Measurements from ENCODE around the gene STX10. TPM values are rescaled to one million over a fixed set of nuclear protein-coding genes. Genes with fewer than 3 reads are reported as not detected.
"Not testable (repeated sequence)": the region's sequence is repeated elsewhere in the genome, so short reads cannot be mapped to it uniquely, and the experiment has no call there.

STX10 gene, protein sequence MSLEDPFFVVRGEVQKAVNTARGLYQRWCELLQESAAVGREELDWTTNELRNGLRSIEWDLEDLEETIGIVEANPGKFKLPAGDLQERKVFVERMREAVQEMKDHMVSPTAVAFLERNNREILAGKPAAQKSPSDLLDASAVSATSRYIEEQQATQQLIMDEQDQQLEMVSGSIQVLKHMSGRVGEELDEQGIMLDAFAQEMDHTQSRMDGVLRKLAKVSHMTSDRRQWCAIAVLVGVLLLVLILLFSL
- 10 to 100 TPM; 68.4 to 69.2 TPM for total RNA-seq

- Mint-ChIP-seq H3K27me3 (ENCODE audit: low read depth) (peaks cover 2% of the 10 kb centered on the region), H3K4me1 (ENCODE audit: low read depth) (peaks cover 20% of the 10 kb centered on the region), H3K4me3 (peak within 1 kb of the TSS; percentile 99), H3K27ac (peak within 1 kb of the TSS; percentile 99), H3K36me3 (ENCODE audit: low read depth) (peaks cover 30% of the 10 kb centered on the region), H3K9me3 (ENCODE audit: insufficient read depth) (no peaks in the 10 kb centered on the region)
- ATAC-seq (peak; percentile 42), DNase-seq (peak; percentile 95)
- CTCF ChIA-PET: interaction anchor here (0.9 to 2.3 kb wide), 7 partner anchors 13 to 185 kb away, joined by 3 to 11 read pairs (median 6); partner anchors contain the start of gene NACC1
- POLR2A ChIA-PET: interaction anchor here (0.5 to 2.1 kb wide), 13 partner anchors 13 to 1199 kb away, joined by 3 to 15 read pairs (median 3); partner anchors contain the start of gene NACC1
These were observed at the start of gene STX10, which contains the start of gene IER2 for GRCh38 chr19:13150187-13150930. Gene STX10, minus strand, starts transcription at chr19:13150375. Its CDS starts 202 bp downstream, at chr19:13150173. Gene IER2, plus strand, starts transcription at chr19:13150411. Its CDS starts 2,776 bp downstream, at chr19:13153187.

DNA sequence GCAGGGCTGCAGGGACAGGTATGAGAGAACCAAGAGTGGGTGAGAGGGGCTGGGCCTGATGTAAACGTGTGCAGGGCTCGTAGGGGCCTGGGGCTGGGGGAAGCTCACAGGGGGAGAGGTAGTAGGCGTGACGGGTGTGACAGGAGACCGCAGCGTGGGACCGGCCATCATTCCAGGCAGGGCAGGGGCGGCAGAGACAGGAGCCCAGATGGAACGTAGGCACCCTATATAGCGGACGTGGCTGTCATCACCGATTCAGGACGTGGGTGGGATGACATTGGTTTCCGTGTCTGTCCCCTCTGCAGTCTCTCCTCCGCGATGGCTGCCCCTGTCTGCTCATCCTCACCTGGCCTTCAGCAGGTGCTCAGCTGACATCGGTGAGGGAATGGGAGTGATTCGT is 48.5 kb upstream of the STX10 start:
- Mint-ChIP-seq H3K36me3 (ENCODE audit: low read depth) (no peaks in the 10 kb centered on the region), H3K4me3 (no peak overlapping the region), H3K27me3 (ENCODE audit: low read depth) (no peaks in the 10 kb centered on the region), H3K9me3 (ENCODE audit: insufficient read depth) (no peaks in the 10 kb centered on the region), H3K27ac (no peak overlapping the region), H3K4me1 (ENCODE audit: low read depth) (peaks cover 17% of the 10 kb centered on the region)
- ChIA-PET CTCF (no interaction called here), POLR2A (interaction anchor here (0.7 kb wide), 1 partner anchor 13 kb away, joined by 3 read pairs; no protein-coding TSS in a partner anchor)
- ATAC-seq (no peak), DNase-seq (no peak)

DNA sequence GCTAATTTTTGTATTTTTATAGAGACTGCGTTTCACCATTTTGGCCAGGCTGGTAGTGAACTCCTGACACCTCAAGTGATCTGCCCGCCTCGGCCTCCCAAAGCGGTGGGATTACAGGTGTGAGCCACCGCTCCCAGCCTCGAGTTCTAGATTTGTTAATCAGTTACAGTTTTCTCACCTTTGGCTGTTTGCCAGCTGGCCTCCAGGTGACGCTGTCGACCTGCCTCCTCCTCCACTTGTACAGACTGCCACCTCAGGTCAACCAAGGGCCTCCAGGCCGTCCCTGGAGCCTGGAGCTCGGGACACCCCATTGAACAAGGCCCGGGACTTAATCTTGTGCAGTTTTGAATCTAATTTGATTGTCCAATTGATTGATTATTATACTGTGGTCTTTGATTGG is 45.5 kb upstream of the STX10 start:
- ChIA-PET POLR2A (interaction anchor here (1.0 to 1.4 kb wide), 4 partner anchors 18 to 43 kb away, joined by 4 to 6 read pairs (median 4); no protein-coding TSS in a partner anchor), CTCF (interaction anchor here (0.5 to 3.8 kb wide), 26 partner anchors 7 to 89 kb away, joined by 3 to 38 read pairs (median 4); no protein-coding TSS in a partner anchor)
- Mint-ChIP-seq H3K4me1 (ENCODE audit: low read depth) (peaks cover 29% of the 10 kb centered on the region), H3K27ac (no peak overlapping the region), H3K4me3 (no peak overlapping the region), H3K9me3 (ENCODE audit: insufficient read depth) (no peaks in the 10 kb centered on the region), H3K36me3 (ENCODE audit: low read depth) (no peaks in the 10 kb centered on the region), H3K27me3 (ENCODE audit: low read depth) (no peaks in the 10 kb centered on the region)
- peak; percentile 57 for ATAC-seq
- DNase-seq: peak; percentile 61

- peaks cover 48% of the 10 kb centered on the region for H3K4me1 Mint-ChIP-seq (ENCODE audit: low read depth)
- CTCF ChIA-PET: interaction anchor here (0.9 to 1.6 kb wide), 4 partner anchors 9 to 213 kb away, joined by 3 to 4 read pairs (median 3); no protein-coding TSS in a partner anchor
- no peak overlapping the region for H3K27ac Mint-ChIP-seq
- no peak for ATAC-seq
- H3K27me3 Mint-ChIP-seq (ENCODE audit: low read depth): no peaks in the 10 kb centered on the region
- no peaks in the 10 kb centered on the region for H3K36me3 Mint-ChIP-seq (ENCODE audit: low read depth)
- POLR2A ChIA-PET: interaction anchor here (1.2 kb wide), 1 partner anchor 38 kb away, joined by 7 read pairs; no protein-coding TSS in a partner anchor
- no peak for DNase-seq
- H3K4me3 Mint-ChIP-seq: no peak overlapping the region
- no peaks in the 10 kb centered on the region for H3K9me3 Mint-ChIP-seq (ENCODE audit: insufficient read depth)
These were observed 40.8 kb upstream of the STX10 start for GRCh38 chr19:13190781-13191540.

GRCh38 chr19:13189600-13189999 is 39.4 kb upstream of the STX10 start:
- Mint-ChIP-seq H3K27ac (no peak overlapping the region), H3K9me3 (ENCODE audit: insufficient read depth) (no peaks in the 10 kb centered on the region), H3K36me3 (ENCODE audit: low read depth) (no peaks in the 10 kb centered on the region), H3K27me3 (ENCODE audit: low read depth) (no peaks in the 10 kb centered on the region), H3K4me1 (ENCODE audit: low read depth) (peaks cover 43% of the 10 kb centered on the region), H3K4me3 (no peak overlapping the region)
- DNase-seq (no peak), ATAC-seq (no peak)
- ChIA-PET POLR2A (interaction anchor here (0.7 to 1.2 kb wide), 2 partner anchors 34 to 37 kb away, joined by 3 to 7 read pairs; no protein-coding TSS in a partner anchor), CTCF (interaction anchor here (0.9 to 1.6 kb wide), 4 partner anchors 14 to 212 kb away, joined by 3 to 4 read pairs (median 3); no protein-coding TSS in a partner anchor)

- H3K9me3 Mint-ChIP-seq (ENCODE audit: insufficient read depth): no peaks in the 10 kb centered on the region
- no peaks in the 10 kb centered on the region for H3K27me3 Mint-ChIP-seq (ENCODE audit: low read depth)
- ChIA-PET POLR2A (interaction anchor here (1.7 kb wide), 1 partner anchor 35 kb away, joined by 5 read pairs; no protein-coding TSS in a partner anchor), CTCF (interaction anchor here (2.1 kb wide), 1 partner anchor 8 kb away, joined by 6 read pairs; no protein-coding TSS in a partner anchor)
- peak overlapping the region; percentile 74 for H3K27ac Mint-ChIP-seq
- DNase-seq: no peak
- H3K36me3 Mint-ChIP-seq (ENCODE audit: low read depth): no peaks in the 10 kb centered on the region
- ATAC-seq: no peak
- no peak overlapping the region for H3K4me3 Mint-ChIP-seq
- peaks cover 32% of the 10 kb centered on the region for H3K4me1 Mint-ChIP-seq (ENCODE audit: low read depth)
These were observed 37.2 kb upstream of the STX10 start for GRCh38 chr19:13187419-13187818.

DNA sequence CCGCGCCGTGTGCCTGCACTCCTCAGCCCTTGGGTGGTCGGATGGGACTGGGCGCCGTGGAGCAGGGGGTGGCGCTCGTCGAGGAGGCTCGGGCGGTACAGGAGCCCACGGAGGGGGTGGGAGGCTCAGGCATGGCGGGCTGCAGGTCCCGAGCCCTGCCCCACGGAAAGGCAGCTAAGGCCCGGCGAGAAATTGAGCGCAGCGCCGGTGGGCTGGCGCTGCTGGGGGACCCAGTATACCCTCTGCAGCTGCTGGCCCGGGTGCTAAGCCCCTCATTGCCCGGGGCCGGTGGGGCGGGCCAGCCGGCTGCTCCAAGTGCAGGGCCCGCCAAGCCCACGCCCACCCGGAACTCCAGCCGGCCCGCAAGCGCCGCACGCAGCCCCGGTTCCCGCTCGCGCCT is 36.5 kb upstream of the STX10 start:
- not testable (repeated sequence) for ATAC-seq; H3K36me3 Mint-ChIP-seq (ENCODE audit: low read depth); H3K27ac Mint-ChIP-seq; H3K9me3 Mint-ChIP-seq (ENCODE audit: insufficient read depth); DNase-seq; H3K27me3 Mint-ChIP-seq (ENCODE audit: low read depth); H3K4me3 Mint-ChIP-seq
- ChIA-PET POLR2A (interaction anchor here (1.5 to 1.7 kb wide), 2 partner anchors 31 to 34 kb away, joined by 5 read pairs; no protein-coding TSS in a partner anchor), CTCF (interaction anchor here (0.9 to 2.1 kb wide), 2 partner anchors 9 to 14 kb away, joined by 3 to 6 read pairs; no protein-coding TSS in a partner anchor)
- H3K4me1 Mint-ChIP-seq (ENCODE audit: low read depth): peaks cover 37% of the 10 kb centered on the region

- not testable (repeated sequence) for ATAC-seq; H3K9me3 Mint-ChIP-seq (ENCODE audit: insufficient read depth); DNase-seq; H3K36me3 Mint-ChIP-seq (ENCODE audit: low read depth); H3K27me3 Mint-ChIP-seq (ENCODE audit: low read depth); H3K4me3 Mint-ChIP-seq
- CTCF ChIA-PET: interaction anchor here (0.9 to 2.1 kb wide), 2 partner anchors 9 to 13 kb away, joined by 3 to 6 read pairs; no protein-coding TSS in a partner anchor
- H3K4me1 Mint-ChIP-seq (ENCODE audit: low read depth): peaks cover 36% of the 10 kb centered on the region
- POLR2A ChIA-PET: interaction anchor here (0.7 to 1.5 kb wide), 2 partner anchors 31 to 33 kb away, joined by 3 to 5 read pairs; no protein-coding TSS in a partner anchor
- H3K27ac Mint-ChIP-seq: peak overlapping the region; percentile 32
These were observed 35.8 kb upstream of the STX10 start for GRCh38 chr19:13185763-13186657.

DNA sequence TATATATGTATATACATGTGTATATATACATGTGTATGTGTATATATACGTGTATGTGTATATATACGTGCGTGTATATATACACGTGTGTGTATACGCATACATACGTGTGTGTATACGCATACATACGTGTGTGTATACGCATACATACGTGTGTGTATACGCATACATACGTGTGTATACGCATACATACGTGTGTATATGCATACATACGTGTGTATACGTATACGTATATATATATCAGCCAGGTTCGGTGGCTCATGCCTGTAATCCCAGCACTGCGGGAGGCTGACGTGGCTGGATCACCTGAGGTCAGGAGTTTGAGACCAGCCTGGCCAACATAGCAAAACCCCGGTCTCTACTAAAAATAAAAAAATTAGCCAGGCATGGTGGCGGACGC is 34.8 kb upstream of the STX10 start:
- not testable (repeated sequence) for H3K27ac Mint-ChIP-seq; H3K4me3 Mint-ChIP-seq; H3K36me3 Mint-ChIP-seq (ENCODE audit: low read depth); DNase-seq; H3K9me3 Mint-ChIP-seq (ENCODE audit: insufficient read depth); H3K27me3 Mint-ChIP-seq (ENCODE audit: low read depth); ATAC-seq
- peaks cover 41% of the 10 kb centered on the region for H3K4me1 Mint-ChIP-seq (ENCODE audit: low read depth)
- CTCF ChIA-PET: interaction anchor here (0.7 kb wide), 1 partner anchor 77 kb away, joined by 3 read pairs; no protein-coding TSS in a partner anchor
- POLR2A ChIA-PET: interaction anchor here (0.5 kb wide), 1 partner anchor 170 kb away, joined by 3 read pairs; no protein-coding TSS in a partner anchor
